Left colon (tissue), 2 donors: ENCODE results near the gene KRTAP2-4. TPM values are rescaled to one million over a fixed set of nuclear protein-coding genes. Genes with fewer than 3 reads are reported as not detected.

Experiments
- total RNA-seq, 2 donors: library from RNA; stranded (reverse); fragmentation: NEBNext Ultra II Directional; extraction: Animal tissue kit (Norgen Biotek cat#: 25700); gene quantifications; one replicate each; pipeline ENCODE4 v1.2.1, GENCODE V29; 2021
- donor health status: DM: no; HTN: no; CAD: no.
- donor health status: DM: yes; HTN: yes; CAD: no.

KRTAP2-4 gene
- total RNA-seq, 2 donors from 2014 or later = not detected

Other genes with a start within 250 kb of the KRTAP2-4 start
- gene KRT10, start 243.3 kb downstream of the KRTAP2-4 start, total RNA-seq = 10 to 100 TPM; 25.1 to 38.9 TPM
- gene KRT12, start 198.7 kb downstream of the KRTAP2-4 start, total RNA-seq = 1 to 10 TPM; 1.2 to 3.9 TPM
- gene KRT20, start 180.6 kb downstream of the KRTAP2-4 start, total RNA-seq = 1,000 to 10,000 TPM; 1,413 to 1,967 TPM
- gene KRT23, start 128.2 kb downstream of the KRTAP2-4 start, total RNA-seq = under 1 TPM in 1 of 2 donors, not detected in 1; 0.28 TPM
- not detected for gene KRT39, start 98.9 kb downstream of the KRTAP2-4 start, total RNA-seq
- gene KRT40, start 81.6 kb downstream of the KRTAP2-4 start, total RNA-seq = under 1 TPM; 0.21 to 0.39 TPM
- not detected for gene KRTAP3-3, start 71.7 kb downstream of the KRTAP2-4 start, total RNA-seq
- not detected for gene KRTAP3-2, start 66.0 kb downstream of the KRTAP2-4 start, total RNA-seq
- not detected for gene KRTAP3-1, start 56.8 kb downstream of the KRTAP2-4 start, total RNA-seq
- not detected for gene KRTAP1-5, start 38.7 kb downstream of the KRTAP2-4 start, total RNA-seq
- gene KRTAP1-4, start 35.7 kb downstream of the KRTAP2-4 start, total RNA-seq = not detected
- gene KRTAP1-3, start 31.0 kb downstream of the KRTAP2-4 start, total RNA-seq = not detected
- not detected for gene KRTAP1-1, start 24.4 kb downstream of the KRTAP2-4 start, total RNA-seq
- gene KRTAP2-1, start 18.6 kb downstream of the KRTAP2-4 start, total RNA-seq = not detected
- gene KRTAP2-2, start 10.6 kb downstream of the KRTAP2-4 start, total RNA-seq = not detected
- not detected for gene KRTAP2-3, start 5.8 kb downstream of the KRTAP2-4 start, total RNA-seq
- not detected for gene KRTAP4-7, start 18.3 kb upstream of the KRTAP2-4 start, total RNA-seq
- gene KRTAP4-8, start 32.3 kb upstream of the KRTAP2-4 start, total RNA-seq = not detected
- gene KRTAP4-16, start 36.3 kb upstream of the KRTAP2-4 start, total RNA-seq = not detected
- gene KRTAP4-9, start 39.5 kb upstream of the KRTAP2-4 start, total RNA-seq = not detected
- not detected for gene KRTAP4-11, start 52.5 kb upstream of the KRTAP2-4 start, total RNA-seq
- not detected for gene KRTAP4-12, start 58.3 kb upstream of the KRTAP2-4 start, total RNA-seq
- gene KRTAP4-6, start 74.7 kb upstream of the KRTAP2-4 start, total RNA-seq = not detected
- not detected for gene KRTAP4-5, start 83.9 kb upstream of the KRTAP2-4 start, total RNA-seq
- not detected for gene KRTAP4-4, start 94.9 kb upstream of the KRTAP2-4 start, total RNA-seq
- gene KRTAP4-3, start 102.3 kb upstream of the KRTAP2-4 start, total RNA-seq = not detected
- not detected for gene KRTAP4-2, start 112.3 kb upstream of the KRTAP2-4 start, total RNA-seq
- gene KRTAP4-1, start 119.0 kb upstream of the KRTAP2-4 start, total RNA-seq = under 1 TPM in 1 of 2 donors, not detected in 1; 0.34 TPM
- gene KRTAP9-1, start 124.0 kb upstream of the KRTAP2-4 start, total RNA-seq = not detected
- not detected for gene KRTAP9-2, start 160.8 kb upstream of the KRTAP2-4 start, total RNA-seq
- gene KRTAP9-3, start 166.6 kb upstream of the KRTAP2-4 start, total RNA-seq = not detected
- not detected for gene KRTAP9-8, start 172.1 kb upstream of the KRTAP2-4 start, total RNA-seq
- gene KRTAP9-4, start 183.8 kb upstream of the KRTAP2-4 start, total RNA-seq = not detected
- not detected for gene KRTAP9-9, start 189.5 kb upstream of the KRTAP2-4 start, total RNA-seq
- not detected for gene KRTAP9-6, start 199.5 kb upstream of the KRTAP2-4 start, total RNA-seq
- not detected for gene KRTAP9-7, start 209.8 kb upstream of the KRTAP2-4 start, total RNA-seq
- gene KRTAP29-1, start 237.0 kb upstream of the KRTAP2-4 start, total RNA-seq = not detected
- gene KRTAP16-1, start 243.4 kb upstream of the KRTAP2-4 start, total RNA-seq = not detected
- gene KRTAP17-1, start 249.8 kb upstream of the KRTAP2-4 start, total RNA-seq = not detected